NCI-H146 treated with DMSO at 0.1 percent for 48 hours (cell line): ENCODE measurements around the gene ENTPD8.

Source experiments
- DNase-seq: peaks from one replicate; lab custom pipeline; 2025; ENCODE audit not compliant: unreplicated experiment; lab: John Stamatoyannopoulos, UW

The ENTPD8 gene, protein sequence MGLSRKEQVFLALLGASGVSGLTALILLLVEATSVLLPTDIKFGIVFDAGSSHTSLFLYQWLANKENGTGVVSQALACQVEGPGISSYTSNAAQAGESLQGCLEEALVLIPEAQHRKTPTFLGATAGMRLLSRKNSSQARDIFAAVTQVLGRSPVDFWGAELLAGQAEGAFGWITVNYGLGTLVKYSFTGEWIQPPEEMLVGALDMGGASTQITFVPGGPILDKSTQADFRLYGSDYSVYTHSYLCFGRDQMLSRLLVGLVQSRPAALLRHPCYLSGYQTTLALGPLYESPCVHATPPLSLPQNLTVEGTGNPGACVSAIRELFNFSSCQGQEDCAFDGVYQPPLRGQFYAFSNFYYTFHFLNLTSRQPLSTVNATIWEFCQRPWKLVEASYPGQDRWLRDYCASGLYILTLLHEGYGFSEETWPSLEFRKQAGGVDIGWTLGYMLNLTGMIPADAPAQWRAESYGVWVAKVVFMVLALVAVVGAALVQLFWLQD

DNA sequence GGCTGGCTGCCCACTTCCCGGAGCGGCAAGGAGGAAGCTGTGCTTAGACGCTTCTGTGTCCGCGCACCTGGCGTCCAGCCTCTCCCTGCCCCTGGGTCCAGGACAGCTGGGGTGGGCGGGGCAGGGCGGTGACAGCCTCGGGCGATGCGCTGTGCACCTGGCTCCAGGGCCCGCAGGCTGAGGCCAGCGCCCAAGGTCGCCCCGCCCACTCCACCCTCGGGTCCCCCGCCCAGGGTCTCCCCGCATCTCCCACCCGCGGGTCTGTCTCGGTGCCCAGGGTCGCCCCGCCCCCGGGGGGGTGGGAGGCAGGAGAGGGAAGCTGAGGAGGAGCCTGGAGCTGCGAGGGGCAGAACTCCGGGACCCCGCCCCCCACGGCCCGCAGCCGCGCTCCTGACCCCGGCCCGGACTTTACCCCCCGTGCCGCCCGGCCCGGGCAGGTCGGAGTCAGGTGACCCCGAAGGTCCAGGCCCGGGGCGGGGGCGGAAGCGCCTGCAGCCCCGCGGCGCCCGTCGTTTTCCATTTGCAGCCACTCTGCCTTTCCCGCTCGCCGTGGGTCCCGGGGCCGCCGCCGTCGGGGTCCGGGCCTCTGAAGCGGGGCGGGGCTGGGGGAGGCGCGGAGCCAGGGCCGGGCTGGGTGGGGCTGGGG is at the start of gene ENTPD8:
ENTPD8 (minus strand) TSS at position 69 of the 646 bp plus-strand sequence. CDS start 3,072 bp downstream, outside the sequence.
- peak; percentile 72 for DNase-seq

DNA sequence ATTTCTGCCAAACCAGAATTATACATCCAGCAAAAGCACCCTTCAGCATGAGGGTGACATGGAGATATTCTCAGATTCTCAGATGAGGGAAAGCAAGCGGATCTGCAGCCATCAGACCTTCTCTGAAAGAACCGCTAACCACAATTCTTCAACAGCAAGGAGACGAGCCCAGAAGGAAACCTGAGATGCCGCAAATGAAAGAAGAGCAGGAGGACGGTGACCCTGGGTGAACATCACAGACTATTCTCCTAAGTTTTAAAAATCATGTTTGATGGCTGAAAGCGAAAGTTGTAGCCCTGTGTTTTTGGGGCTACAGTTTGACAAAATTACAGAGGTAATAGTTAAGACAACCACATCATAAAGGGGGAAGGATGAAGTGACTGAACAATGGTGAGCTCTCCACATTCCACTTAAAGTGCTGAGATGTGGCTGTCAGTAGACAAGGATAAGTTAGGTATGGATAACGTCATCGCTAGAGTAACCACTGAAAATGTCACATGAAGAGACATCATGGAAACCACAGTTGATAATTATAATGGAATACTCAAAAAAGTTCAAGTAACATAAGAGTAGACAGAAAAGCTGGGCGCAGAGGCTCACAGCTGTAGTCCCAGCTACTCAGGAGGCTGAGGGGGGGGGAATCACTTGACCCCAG is 49.5 kb upstream of the ENTPD8 start:
- DNase-seq: no peak

DNA sequence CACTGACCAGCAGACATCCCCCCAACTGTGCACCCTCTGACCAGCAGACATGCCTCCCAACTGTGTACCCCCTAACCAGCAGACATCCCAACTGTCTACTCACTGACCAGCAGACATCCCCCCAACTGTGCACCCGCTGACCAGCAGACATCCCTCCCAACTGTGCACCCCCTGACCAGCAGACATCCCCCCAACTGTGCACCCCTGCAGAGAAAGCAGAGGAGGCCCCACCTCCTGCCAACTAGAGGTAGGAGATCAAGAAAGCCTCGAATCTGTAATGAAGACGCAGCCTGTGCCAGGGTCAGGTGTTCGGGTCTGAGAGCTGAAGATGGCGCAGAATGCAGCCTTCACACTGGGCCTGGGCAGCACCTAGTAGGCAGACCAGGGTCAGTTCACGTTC is 47.7 kb upstream of the ENTPD8 start:
- no peak for DNase-seq

DNA sequence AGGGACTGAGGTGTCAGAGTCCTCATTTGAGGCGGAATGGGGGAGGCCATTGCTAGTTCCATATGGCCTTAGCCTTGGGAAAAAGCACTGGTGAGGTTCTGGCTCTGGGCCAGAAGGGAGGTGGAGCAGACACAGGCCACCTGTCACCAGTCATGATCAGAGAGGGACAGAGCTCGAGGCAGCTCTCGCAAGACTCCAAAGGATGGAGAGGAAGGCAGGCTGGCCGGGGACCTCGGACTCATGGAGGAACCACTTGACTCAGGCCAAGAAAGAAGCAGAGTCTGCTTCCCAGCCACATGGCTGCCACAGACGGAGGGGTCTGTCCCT is 47.1 kb upstream of the ENTPD8 start:
- DNase-seq: no peak

DNA sequence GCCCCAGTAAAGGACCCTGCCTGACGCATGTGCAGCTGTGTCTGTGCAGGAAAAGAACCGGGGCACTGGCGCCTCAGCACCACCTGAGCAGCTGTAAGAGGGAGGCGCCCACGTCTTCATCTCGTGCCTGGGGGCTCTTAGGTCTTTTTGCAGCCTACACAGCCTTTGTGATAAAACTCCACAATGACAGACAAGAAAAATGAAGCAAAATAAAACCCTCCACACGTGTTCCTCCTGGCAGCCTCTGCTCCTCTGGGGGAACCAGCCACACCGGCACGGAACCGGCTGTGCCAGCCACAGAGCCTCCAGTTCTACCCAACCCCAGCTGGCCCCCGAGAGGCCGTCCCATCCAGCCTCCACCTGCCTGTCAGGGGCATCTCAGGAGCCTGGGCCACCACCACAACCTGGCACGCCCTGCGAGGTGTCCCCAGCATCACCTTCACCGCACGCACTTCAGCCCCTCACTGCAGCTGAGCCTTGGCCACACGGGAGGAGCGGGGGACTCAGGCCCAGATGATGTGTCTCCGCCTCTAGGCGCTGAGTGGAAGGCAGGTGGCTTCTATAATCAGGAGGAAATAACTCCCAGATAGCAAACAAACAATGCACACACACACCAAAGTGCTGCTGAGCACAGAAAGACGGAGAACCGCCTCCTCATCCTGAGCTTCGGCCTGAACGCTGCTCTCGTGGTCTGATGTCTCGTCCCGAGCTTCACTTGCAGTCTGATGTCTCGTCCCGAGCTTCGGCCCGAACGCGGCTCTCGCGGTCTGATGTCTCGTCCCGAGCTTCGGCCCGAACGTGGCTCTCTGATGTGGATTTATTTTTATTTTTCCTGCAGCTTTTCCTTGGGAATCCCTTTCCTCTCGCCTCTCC is 46.5 kb upstream of the ENTPD8 start:
- peak; percentile 22 for DNase-seq

DNA sequence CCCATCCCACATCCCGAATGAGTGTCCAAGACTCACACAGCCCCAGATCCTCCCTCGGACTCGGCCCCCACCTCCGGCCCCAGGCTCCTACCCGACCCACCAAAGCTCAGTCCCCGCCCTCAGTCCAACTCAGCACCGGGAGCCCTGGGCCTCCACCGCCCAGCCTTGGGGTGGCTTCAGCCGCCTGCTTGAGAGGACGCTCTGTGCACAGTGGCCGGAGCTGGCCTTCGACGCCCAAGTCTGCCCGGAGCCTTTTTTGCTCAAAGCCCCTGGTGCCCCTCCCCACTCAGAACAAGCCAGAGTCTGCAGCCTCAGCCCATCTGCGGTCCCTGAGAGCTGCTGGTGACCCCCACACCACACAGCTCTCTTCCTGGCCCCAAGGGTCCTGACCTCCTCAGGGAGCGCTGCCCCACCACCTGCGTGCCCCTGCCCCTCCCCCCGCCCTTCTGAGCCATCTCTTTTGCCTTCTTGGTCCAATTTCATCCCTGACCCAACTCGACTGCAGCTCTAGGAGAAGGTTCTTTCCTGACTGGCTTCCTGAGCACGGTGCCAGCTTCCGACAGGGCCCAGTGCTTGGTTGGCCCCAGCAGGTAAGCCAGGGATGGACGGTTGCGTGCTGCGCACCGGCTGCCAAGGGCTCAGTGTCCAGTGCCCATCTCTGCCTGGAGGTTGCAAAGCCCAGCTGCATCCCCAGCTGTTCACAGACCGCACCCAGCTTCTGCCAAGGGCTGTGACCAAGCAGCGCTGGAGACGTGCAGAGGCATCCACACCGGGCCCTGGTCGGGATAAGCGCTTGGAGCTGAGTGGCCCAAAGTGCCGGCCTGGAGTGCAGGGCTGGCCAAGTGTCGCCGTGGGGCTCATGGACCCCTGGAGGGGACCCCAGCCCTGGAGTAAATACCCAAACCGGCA is 45.6 kb upstream of the ENTPD8 start:
- DNase-seq: no peak

DNA sequence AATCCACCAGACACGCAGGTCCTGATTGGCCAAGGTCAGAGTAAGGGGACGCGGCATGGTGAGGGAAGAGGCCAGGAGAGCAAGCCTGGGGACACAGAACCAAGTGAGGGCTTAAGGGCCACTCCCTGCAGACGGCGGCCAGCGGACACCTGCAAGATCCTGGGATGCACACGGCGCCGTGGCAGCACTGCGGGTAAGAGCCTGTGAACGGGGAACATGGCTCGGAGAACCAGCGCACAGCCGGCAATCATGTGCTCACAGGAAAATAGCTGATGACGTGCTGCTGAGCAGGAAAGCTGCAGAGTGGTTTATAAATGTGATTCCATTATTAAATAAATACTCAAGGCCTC is 45.0 kb upstream of the ENTPD8 start:
- no peak for DNase-seq

DNA sequence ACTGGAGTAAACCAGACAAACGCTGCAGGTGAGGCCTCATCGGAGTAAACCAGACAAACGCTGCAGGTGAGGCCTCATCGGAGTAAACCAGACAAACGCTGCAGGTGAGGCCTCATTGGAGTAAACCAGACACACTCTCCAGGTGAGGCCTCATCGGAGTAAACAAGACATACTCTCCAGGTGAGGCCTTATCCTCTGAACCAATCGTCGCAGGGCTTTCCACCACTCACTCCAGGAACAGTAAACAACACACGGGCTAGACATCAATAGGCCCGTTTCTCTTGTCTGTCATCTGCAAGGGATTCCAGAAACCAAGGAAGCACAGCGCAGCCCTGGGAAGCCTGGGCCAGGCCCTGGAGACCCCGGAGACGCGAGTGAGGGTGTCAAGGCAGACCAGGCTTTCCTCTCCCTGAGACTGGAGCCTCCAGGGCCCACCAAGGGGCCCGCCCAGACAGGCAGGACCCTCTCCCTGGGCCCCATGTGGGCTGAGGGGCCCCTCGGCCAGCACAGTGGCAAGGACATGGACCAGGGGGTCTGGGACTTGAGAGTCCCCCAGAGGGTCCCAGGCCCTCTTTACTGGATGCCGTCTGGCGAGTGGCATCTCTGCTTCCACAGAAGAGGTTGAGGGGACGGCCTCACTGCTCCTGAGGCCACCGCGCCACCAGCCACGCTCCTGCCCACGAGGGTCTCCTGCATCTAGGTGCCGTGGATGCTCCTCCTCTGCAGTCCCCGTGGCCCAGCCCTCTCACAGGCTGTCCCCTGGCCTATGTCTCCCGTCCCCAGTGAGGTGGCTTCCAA is 44.4 kb upstream of the ENTPD8 start:
- DNase-seq: no peak

DNA sequence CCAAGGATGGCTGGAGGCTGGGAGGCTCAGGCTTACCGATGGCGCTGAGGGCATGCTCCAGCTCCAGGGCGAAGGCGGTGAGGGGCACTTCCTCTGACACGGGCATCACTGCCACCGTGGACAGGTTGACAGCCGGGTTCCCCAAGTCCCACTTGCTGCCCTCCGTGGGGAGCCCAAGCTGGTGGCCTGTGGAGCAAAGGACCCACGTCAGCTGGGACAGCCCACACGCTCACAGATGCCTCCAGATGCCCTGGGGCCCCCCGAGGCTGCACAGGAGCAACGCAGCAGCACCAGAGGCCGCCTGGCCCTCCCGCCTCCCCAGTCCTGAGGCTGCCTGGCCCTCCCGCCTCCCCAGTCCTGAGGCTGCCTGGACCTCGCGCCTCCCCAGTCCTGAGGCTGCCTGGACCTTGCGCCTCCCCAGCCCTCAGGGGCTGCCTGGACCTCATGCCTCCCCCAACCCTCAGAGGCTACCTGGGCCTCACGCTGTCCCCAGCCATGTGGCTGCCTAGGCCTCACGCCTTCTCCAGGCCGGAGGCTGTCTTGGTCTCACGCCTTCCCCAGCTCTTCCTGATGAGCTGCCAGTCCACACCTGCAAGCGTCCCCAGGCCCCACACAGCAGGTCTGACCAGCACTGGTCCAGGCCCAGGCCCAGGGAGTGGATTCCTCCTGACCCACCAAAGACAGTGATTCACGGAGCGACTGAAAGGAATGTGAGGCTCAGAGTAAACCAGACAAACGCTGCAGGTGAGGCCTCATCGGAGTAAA is 43.6 kb upstream of the ENTPD8 start:
- no peak for DNase-seq

DNA sequence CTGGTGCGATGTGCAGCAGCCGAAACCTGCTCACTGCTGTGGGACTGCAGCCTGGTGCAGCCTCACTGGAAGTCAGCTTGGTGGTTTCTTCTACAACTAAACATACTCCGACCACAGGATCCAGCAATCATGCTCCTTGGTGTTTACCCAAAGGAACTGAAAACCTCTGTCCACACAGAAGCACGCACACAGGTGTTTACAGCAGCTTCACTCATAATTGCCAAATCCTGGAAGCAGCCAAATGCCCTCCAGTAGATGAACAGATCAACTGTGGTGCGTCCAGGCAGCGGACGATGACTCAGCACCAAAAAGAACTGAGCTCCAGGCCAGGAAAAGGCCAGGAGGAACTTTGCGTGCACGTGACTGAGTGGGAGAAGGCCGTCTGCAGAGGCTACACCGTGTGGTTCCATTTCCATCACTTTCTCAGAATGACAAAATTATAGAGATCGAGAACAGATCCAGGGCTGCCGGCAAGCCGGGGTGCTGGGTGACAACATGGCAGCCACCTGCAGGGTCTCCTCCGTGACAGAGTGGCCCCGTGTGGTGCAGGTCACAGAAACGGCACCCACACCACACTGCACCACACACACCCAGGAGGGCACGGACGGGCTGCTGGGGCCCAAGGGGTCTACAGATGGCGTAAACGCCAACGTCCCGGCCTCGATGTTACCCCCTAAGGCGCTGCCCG is 41.1 kb upstream of the ENTPD8 start:
- DNase-seq: no peak

DNA sequence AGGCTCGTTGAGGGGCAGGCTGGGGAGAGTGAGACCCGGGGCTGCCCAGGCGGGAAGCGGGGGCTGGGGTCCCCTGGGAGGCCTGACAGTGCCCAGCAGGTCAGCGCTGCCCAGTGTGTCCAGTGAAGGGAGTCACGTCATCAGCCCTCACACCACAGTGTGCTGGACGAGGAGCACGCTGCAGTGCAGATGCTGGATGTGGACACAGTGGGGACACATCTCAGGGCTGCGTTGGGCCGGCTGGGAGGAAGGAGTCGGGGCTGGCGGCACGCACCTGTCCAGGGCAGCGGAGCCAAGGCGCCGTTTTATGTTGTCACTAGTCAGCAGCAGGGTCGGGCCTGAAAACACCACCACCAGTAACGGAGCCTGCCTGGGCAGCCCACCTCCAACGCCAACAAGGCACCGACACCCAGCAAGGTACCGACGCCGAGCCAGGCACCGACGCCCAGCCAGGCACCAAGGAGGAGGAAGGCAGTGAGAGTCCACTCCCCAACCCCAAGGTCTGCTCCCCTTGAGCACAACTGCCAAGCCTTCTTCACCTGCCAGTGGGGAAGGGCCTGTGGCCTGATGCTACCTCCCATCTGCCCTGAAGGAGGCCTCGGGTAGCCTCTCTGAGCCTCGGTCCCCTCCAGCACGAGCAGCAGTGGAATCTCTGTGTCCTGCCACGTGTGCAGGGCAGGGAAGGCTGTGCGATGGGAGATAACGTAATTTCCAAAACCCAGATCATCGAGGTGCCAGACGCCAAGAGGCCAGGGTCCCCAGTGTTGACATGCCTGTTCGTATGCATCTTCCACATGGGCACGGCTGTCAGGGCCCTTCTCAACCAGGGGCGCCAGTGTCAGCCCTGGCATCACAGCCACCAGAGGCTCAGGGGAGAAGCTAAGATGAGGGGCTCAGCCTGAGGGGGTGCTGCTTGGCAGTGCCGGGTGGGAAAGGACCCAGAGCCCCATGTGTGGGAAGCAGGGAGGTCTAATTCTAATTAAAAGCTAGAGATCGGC is 39.8 kb upstream of the ENTPD8 start:
- DNase-seq: no peak

DNA sequence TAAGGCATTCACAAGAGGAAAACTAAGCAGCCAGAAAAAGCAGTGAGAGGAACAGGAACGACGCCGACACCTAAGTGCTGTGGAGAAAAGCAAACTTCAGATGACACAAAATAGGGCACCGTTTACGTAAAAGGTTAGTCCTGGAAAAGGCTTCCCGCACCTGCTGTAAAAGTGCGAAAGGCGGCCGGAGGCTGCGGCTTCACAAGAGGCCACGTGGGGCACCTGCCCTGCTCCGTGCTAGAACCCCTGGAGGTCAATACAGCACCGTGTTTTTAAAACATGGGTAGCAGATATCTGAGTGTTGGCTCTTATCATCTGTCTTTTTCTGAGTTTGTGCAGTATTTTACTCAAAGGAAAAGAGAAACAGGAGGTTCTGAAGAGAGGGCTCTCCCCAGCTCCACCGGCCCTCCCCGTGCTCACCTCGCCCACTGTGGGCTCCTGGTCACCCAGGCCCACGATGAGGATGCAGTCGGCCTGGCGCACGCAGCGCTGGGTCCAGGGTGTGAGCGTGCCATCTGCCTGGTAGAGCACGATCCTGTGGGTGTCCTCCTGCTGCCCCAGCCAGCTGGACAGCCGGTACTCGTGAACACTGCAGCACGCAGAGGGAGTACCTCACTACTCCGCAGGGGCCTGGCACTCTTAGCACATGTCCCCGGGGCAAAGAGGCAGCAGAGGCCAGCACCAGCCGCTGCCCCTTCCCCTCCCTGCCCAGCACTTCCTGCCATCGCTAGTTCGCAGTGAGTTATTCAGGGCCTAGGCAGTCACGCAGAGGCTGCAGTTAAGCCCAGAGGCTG is 38.9 kb upstream of the ENTPD8 start:
- DNase-seq: no peak

DNA sequence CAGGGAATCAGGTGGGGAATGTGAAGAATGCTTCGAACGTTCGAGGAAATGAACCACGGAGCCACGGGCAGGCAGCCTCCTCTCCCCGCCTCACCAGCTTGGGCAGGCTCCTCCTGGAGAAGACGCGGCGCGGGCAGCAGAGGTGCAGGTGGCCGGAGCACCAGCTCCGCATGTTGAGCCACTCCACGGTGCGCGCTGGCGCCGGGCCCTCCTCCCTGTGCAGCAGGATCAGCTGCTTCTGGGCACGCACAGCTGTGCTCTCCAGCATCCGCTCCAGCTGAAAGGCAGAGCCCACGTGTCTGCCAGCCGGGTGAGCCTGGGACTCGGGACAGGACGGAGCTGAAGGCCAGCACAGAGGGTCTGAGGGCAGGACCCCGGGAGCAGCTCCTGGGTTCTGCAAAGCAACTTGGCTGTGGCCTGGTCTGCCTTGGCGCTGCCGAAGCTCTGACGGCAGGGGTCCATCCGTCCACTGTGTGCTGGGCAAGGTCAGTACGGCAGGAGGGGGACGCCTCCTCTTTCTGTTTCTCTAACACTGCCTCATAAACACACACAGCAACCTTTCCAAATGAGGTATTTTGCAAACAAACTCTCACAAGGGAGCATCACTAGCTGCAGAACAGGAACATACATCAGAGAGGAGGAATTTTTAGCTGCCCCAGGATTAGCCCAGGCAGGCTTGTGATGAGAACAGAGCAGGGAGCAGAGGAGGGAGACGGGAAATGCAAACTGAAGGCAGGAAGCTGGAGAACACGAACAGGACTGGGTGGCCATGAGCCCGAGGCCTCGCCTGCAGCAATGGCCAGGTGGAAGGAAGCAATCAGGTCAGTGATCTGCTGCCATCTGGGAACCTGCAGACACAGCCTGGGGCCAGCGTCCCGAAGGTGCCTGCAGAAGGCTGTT is 38.1 kb upstream of the ENTPD8 start:
- peak; percentile 16 for DNase-seq

DNA sequence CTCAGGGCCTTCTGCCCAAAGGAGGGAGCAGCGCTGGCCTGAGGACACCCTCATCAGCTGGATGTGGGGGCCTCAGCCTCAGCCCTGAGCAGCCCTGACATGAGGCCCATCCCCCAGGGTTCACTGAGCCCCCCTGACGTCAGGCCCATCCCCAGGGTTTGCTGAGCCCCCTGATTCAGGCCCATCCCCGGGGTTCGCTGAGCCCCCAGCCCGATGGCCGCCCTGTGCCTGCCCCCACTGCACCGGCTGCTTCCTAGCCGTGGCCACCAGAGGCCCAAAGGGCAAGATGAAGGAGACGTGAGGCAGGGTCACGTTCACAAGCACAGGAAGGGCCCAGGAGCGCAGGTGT is 37.4 kb upstream of the ENTPD8 start:
- no peak for DNase-seq
